ENCODE measurements around the gene LHFPL4.

DNA sequence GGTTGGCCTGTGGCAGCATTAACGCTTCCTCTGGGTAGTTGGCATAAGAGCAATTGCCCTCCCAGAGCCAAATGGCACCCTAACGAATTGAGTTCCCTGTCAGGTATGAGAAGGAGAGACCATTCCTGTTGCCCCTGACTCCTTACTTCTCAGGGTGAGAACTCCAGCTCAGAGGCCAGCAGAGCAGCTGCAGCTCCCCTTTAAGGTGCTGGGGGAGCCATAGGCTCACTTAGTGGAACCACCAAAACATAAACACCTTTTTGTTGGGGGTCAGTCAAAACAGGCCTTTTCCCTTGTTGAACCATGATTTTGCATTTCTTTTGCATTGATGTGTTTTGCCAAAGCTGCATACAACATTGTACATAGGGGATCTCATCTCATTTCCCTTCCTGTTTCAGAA lies 28.1 kb upstream of the LHFPL4 start:
- TF ChIP-seq, protein P1, sequence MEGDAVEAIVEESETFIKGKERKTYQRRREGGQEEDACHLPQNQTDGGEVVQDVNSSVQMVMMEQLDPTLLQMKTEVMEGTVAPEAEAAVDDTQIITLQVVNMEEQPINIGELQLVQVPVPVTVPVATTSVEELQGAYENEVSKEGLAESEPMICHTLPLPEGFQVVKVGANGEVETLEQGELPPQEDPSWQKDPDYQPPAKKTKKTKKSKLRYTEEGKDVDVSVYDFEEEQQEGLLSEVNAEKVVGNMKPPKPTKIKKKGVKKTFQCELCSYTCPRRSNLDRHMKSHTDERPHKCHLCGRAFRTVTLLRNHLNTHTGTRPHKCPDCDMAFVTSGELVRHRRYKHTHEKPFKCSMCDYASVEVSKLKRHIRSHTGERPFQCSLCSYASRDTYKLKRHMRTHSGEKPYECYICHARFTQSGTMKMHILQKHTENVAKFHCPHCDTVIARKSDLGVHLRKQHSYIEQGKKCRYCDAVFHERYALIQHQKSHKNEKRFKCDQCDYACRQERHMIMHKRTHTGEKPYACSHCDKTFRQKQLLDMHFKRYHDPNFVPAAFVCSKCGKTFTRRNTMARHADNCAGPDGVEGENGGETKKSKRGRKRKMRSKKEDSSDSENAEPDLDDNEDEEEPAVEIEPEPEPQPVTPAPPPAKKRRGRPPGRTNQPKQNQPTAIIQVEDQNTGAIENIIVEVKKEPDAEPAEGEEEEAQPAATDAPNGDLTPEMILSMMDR (IDR thresholded peaks at IDR 0.05): no peak
- TF ChIP-seq POLR2A (IDR thresholded peaks at IDR 0.05): no peak

All from breast epithelium (tissue), 3 donors.